Erythroblast (primary cell): ENCODE results near the gene ACADVL.

ENCODE experiments used
- GATA1 ChIP-seq: IDR thresholded peaks from 2 replicates; pipeline ENCODE4 v1.6.1; 2011; ENCODE audit warnings: low read depth, mild to moderate bottlenecking, control low read depth, low read length, moderate library complexity
- POLR2A ChIP-seq: IDR thresholded peaks from 2 replicates; pipeline ENCODE4 v1.6.1; 2011; ENCODE audit warnings: mild to moderate bottlenecking, low read length

DNA sequence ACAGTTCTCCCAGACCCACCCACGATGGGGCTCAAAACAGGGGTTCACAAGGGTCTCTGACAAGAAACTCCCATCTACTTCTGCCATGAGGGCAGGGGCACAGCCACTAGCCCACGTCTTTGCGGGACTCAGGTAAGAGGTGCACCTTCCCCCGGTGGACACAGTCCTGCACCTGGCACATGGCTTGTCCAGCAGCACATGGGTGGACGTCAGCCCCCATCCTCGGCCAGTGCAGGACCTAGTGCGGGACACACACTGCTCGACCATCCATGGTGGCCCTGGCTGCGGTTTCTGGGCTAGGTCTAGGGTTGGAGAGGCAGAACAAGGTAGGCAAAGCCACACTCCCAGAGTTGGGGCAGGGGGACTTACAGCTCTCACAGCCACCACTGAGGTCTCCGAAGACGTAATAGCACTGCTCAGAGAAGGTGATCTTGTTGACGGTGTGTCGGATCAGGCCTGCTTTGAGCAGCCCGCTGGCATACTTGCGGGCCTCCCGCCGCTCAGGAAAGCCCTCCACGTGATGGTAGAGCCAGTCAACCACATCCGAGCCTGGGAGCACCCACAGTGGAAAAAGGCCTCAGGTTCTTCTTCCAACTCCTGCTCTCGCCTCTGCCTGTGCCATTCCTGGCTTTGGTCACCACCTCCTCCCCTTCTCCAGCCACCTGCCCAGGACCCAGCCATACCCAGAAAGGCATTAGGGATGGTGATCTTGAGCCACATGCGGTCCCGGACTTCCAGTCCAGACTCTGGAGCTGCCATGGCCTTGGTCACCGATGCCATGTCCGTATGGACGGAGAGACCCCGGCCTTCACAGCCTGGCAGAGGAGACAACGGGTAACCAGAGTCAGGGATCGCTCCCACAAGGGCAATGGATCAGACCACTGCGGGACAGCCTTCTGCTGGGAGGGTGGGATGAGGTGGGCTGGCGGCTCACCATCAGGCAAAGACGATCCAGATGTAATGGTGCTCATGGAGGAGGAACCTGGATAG is 7.3 kb downstream of the ACADVL start:
- no peak for TF ChIP-seq POLR2A
- no peak for TF ChIP-seq GATA1
